ENCODE measurements around the gene STAT1. TPM values are rescaled to one million over a fixed set of nuclear protein-coding genes. Genes with fewer than 3 reads are reported as not detected.

STAT1 gene
- polyA plus RNA-seq, 1 donor (not counting 4 experiments of a cell fraction or from before 2014, with no cell fraction given), result 181 TPM

DNA sequence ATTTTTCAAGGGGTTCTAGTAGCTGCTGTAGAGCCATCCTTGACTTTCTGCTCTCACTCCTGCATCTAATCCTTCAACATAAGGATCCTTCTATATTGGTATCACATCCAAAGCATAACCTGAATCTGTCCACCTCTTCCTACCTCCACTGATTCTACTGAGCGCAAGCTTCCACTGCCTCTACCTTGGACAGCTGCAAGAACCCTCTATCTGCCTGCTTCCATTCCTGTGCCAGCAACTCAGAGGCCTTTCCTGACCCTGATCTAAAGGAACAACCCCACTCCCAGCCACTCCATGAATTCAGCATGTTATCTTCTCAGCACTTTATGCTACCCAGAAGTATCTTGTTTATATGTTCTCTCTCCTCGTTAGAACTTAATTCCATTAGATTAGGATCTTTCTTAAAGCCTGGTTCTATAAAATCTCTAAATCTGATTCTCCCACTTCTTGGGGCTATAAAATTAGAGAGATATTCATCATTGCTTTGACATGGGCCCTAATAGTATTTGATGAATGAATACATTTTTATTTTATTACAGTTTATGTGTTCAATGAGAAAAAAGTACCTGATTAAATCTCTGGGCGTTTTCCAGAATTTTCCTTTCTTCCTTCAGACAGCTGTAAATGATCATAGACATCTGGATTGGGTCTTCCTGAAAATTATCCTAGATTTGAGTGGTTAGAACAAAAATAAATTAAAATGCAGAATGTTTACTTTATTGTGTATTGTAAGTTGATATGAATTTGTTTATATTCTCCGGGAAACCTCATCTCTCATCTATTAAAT lies 6.8 kb downstream of the STAT1 start:
- no peak overlapping the region for H3K27ac ChIP-seq (ENCODE audit: control insufficient read depth, insufficient read depth, low read length)
- peaks cover 32 to 37% of the 10 kb centered on the region in 2 experiments for H3K36me3 ChIP-seq (ENCODE audit: control insufficient read depth in 2 of 2, extremely low read depth in 1 of 2, insufficient read depth in 2 of 2, low read length in 2 of 2)
- no peaks in the 10 kb centered on the region for H3K27me3 ChIP-seq (ENCODE audit: control insufficient read depth, extremely low read depth, insufficient read depth, low read length)
- dilution Hi-C loops (cut with MboI; ENCODE audit: extremely low pct_ligation_motif_present, low sequenced_read_pairs), result no loop called here
- DNase-seq (ENCODE audit: low read depth, low spot score) (no peak), FAIRE-seq (no peak)
- TF ChIP-seq, protein P1, sequence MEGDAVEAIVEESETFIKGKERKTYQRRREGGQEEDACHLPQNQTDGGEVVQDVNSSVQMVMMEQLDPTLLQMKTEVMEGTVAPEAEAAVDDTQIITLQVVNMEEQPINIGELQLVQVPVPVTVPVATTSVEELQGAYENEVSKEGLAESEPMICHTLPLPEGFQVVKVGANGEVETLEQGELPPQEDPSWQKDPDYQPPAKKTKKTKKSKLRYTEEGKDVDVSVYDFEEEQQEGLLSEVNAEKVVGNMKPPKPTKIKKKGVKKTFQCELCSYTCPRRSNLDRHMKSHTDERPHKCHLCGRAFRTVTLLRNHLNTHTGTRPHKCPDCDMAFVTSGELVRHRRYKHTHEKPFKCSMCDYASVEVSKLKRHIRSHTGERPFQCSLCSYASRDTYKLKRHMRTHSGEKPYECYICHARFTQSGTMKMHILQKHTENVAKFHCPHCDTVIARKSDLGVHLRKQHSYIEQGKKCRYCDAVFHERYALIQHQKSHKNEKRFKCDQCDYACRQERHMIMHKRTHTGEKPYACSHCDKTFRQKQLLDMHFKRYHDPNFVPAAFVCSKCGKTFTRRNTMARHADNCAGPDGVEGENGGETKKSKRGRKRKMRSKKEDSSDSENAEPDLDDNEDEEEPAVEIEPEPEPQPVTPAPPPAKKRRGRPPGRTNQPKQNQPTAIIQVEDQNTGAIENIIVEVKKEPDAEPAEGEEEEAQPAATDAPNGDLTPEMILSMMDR (optimal IDR thresholded peaks at IDR 0.05 in 1 of 3, IDR thresholded peaks at IDR 0.05 in 1 of 3, conservative IDR thresholded peaks at IDR 0.05 in 1 of 3; ENCODE audit: extremely low read depth in 1 of 3, insufficient read depth in 2 of 3, low read length in 3 of 3), result no peak
- no peak for TF ChIP-seq EZH2 (IDR thresholded peaks at IDR 0.05; ENCODE audit: low read length)
- peaks cover 3% of the 10 kb centered on the region for H3K4me1 ChIP-seq (ENCODE audit: control insufficient read depth, extremely low read depth, insufficient read depth, low read length)
- H3K79me2 ChIP-seq (ENCODE audit: control insufficient read depth, insufficient read depth, low read length), result peaks cover 18% of the 10 kb centered on the region
- H3K4me2 ChIP-seq (ENCODE audit: control insufficient read depth, extremely low read depth, insufficient read depth, low read depth, low read length), result no peak overlapping the region
- no peak overlapping the region for H2AFZ ChIP-seq (ENCODE audit: control insufficient read depth, low read length)
- H3K9me1 ChIP-seq (ENCODE audit: control insufficient read depth, extremely low read depth, insufficient read depth, low read length), result no peaks in the 10 kb centered on the region
- H4K20me1 ChIP-seq (ENCODE audit: control insufficient read depth, extremely low read depth, insufficient read depth, low read length), result no peaks in the 10 kb centered on the region
- no peak overlapping the region for H3K4me3 ChIP-seq (ENCODE audit: control insufficient read depth in 2 of 3, extremely low read depth in 1 of 3, insufficient read depth in 2 of 3, low read depth in 1 of 3, low read length in 3 of 3)
- H3K9ac ChIP-seq (ENCODE audit: control insufficient read depth, extremely low read depth, insufficient read depth, low read length), result no peak overlapping the region
- no peaks in the 10 kb centered on the region for H3K9me3 ChIP-seq (ENCODE audit: control insufficient read depth, low read depth, low read length)

DNA sequence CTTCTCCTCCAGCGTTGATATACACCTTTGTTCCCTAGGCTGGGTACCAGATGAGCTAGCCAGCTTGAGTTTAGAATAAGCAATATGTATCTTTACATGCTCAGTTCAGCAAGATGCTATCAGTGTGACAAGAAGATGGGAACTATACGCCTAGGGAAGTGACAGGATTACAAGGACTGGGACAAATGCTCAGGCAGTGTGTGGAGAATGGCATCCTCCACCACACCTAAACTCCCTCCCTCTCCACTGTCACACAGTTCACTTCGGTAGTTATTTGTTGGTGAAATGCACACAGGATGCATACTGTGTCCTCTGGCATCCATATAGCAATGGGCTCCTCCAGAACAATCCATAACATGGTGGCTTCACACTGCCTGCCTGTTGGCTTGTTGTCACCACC lies 7.7 kb downstream of the STAT1 start:
- no peak overlapping the region for H3K4me2 ChIP-seq (ENCODE audit: control insufficient read depth, extremely low read depth, insufficient read depth, low read depth, low read length)
- H4K20me1 ChIP-seq (ENCODE audit: control insufficient read depth, extremely low read depth, insufficient read depth, low read length), result no peaks in the 10 kb centered on the region
- no peaks in the 10 kb centered on the region for H3K9me3 ChIP-seq (ENCODE audit: control insufficient read depth, low read depth, low read length)
- H3K9me1 ChIP-seq (ENCODE audit: control insufficient read depth, extremely low read depth, insufficient read depth, low read length), result no peaks in the 10 kb centered on the region
- no peak overlapping the region for H3K4me3 ChIP-seq (ENCODE audit: control insufficient read depth in 2 of 3, extremely low read depth in 1 of 3, insufficient read depth in 2 of 3, low read depth in 1 of 3, low read length in 3 of 3)
- H3K27ac ChIP-seq (ENCODE audit: control insufficient read depth, insufficient read depth, low read length), result no peak overlapping the region
- FAIRE-seq, result no peak
- H3K9ac ChIP-seq (ENCODE audit: control insufficient read depth, extremely low read depth, insufficient read depth, low read length), result no peak overlapping the region
- H2AFZ ChIP-seq (ENCODE audit: control insufficient read depth, low read length), result no peak overlapping the region
- DNase-seq (ENCODE audit: low read depth, low spot score), result no peak
- dilution Hi-C loops (cut with MboI; ENCODE audit: extremely low pct_ligation_motif_present, low sequenced_read_pairs), result no loop called here
- no peaks in the 10 kb centered on the region for H3K27me3 ChIP-seq (ENCODE audit: control insufficient read depth, extremely low read depth, insufficient read depth, low read length)
- peaks cover 8% of the 10 kb centered on the region for H3K4me1 ChIP-seq (ENCODE audit: control insufficient read depth, extremely low read depth, insufficient read depth, low read length)
- H3K36me3 ChIP-seq (ENCODE audit: control insufficient read depth in 2 of 2, extremely low read depth in 1 of 2, insufficient read depth in 2 of 2, low read length in 2 of 2), result peaks cover 32 to 33% of the 10 kb centered on the region in 2 experiments
- no peak for TF ChIP-seq EZH2 (IDR thresholded peaks at IDR 0.05; ENCODE audit: low read length)
- TF ChIP-seq, protein P1 (optimal IDR thresholded peaks at IDR 0.05 in 1 of 3, IDR thresholded peaks at IDR 0.05 in 1 of 3, conservative IDR thresholded peaks at IDR 0.05 in 1 of 3; ENCODE audit: extremely low read depth in 1 of 3, insufficient read depth in 2 of 3, low read length in 3 of 3), result no peak
- peaks cover 9% of the 10 kb centered on the region for H3K79me2 ChIP-seq (ENCODE audit: control insufficient read depth, insufficient read depth, low read length)

Measured in keratinocyte (primary cell).